ENCODE measurements around the gene EOMES.
A peak's percentile ranks its signal among the peaks of the same experiment; 100 is the strongest.

EOMES gene

DNA sequence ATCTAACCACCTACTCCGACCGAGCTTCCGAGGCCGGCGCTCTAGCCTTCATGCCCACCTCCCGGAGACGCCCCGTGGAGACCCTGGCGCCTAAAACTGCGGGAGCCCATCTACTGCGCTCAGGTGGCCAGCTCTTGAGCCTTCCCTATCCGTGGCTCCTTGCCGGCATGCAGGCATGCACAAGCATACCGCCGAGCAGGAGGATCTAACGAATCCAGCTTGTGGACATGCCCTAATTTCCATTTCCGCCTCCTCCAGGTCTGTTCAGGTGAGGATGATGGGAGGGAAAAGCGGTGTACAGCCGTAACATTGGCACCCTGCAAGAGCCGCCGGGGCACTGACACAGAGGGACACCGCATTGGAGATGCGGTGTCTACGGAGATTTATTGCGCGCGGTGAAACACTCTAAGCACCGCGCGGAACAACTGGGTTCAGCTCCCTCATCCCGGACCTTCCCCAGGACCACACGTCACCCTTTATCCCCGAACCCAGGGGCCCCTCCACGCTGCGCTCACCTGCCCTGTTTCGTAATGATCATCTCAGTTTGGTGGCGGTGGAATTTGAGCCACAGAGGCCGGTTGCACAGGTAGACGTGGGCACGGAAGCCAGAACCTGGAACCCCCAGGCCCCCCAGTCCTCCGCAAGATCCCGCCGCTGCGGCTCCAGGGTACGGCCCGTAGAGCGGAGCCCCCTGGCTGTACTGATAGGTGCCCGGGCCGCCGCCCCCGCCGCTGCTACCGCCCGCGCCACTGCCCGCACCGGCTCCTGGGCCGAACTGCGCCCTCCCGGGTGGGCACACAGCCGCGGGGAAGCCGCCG lies 1.0 kb downstream of the EOMES start:
- DNase-seq (ENCODE audit: low read depth, low spot score) = peak; percentile 39

DNA sequence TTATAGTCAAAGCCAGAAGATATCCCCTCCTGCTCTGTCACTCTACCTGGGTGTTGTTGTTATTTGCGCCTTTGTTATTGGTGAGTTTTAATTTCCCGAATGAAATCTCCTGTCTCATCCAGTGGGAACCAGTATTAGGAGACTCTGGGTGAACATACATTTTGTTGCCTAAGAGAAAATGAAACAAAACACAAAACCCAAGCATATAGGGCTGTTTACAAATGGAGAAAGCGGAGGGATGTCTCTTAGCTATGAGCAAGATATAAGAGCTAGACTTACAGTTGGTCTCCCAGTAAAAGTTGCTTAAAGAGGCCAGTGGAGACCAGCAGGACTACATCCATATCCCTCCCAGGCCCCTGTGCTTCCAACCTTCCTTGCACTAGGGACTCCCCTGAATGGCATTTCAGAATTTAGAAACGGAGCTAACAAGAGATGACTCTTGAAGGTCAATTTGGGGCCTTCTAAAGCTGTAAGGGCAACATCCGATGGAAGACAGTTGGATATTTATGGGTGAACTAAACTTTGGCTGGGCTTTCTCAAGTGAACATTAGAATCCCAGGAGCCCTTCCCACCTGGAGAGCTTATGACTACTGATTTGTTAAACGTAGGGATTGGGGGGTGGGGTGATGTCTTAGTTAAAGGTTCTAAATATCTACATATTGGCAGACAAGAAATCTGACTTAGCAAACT lies 2.7 kb downstream of the EOMES start:
- no peak for DNase-seq (ENCODE audit: low read depth, low spot score)

DNA sequence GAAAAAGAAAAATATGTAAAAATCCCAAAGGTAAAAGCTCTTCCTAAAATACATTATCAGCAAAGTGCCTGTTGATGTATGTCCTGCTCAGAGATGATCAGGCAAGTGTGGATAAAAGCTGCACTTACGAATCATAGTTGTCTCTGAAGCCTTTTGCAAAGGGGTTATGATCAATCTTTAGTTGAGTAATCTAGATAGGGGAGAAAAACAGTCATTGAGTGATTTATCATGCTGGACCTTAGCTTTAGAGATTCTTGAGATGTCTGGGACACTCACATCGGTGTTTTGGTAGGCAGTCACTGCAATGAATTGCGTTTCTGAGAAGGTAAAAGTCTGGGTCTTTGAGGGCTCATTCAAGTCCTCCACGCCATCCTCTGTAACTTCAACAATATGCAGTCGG lies 3.7 kb downstream of the EOMES start:
- no peak for DNase-seq (ENCODE audit: low read depth, low spot score)

DNA sequence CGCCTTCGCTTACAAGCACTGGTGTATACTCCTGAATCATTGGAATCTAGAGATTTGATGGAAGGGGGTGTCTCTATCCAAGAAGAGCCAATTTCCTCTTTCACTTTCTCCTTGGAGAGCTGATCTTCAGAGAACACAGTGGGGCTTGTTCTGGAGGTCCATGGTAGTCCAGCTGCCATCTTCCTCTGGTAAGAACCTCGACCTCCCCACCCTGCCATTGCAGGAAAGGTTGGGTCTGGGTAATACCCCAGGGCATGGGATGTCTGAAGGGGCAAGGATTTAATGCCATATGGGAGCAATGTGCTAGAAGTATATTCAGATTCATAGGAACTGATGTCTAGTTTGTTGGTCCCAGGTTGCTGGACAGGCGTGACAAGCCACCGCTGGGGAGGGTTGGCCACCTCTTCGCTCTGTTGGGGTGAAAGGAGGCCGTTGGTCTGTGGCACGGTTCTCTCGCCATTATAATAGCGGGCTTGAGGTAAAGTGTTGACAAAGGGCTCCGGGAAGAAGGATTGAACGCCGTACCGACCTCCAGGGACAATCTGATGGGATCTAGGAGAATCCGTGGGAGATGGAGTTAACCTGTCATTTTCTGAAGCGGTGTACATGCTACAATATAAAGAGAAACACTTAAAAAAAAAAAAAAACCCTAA lies 4.8 kb downstream of the EOMES start:
- no peak for DNase-seq (ENCODE audit: low read depth, low spot score)

DNA sequence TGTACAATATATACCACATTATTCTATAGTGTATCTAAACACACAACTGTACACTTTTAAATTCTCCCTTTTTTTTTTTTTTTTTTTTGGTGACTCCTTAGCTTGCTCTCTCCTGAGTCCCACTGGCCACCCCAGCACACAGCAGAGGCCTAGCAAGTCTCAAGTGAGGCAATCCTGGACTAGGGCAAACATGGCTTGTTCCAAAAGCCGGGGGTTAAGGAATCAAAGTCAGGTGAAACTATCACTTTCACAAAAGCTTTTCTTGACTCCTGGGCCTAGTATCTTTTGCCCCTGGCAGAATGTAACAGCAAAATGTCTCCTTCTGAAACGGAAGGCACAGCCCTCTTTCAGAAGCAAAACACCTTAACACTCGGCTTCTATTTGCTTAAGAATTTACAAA lies 5.8 kb downstream of the EOMES start:
- no peak for DNase-seq (ENCODE audit: low read depth, low spot score)

DNA sequence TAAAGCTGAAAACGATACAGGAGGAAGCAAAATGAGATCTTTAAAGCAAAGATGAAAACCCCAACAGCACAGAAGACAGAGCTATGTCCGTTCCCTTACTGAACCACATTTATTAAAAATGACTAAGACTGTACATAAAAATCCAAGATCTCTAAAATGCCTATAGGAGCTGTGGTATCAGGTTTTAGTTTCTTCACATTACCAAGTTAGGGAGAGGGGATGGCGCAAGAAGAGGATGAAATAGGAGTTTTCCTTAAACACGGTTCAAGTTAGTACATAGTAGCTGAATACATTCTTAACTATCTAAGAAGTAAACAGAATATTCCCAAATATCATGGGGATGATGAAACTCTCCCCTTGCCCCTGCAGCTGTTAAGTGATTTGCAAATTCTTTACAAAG lies 6.3 kb downstream of the EOMES start:
- DNase-seq (ENCODE audit: low read depth, low spot score) = no peak

DNA sequence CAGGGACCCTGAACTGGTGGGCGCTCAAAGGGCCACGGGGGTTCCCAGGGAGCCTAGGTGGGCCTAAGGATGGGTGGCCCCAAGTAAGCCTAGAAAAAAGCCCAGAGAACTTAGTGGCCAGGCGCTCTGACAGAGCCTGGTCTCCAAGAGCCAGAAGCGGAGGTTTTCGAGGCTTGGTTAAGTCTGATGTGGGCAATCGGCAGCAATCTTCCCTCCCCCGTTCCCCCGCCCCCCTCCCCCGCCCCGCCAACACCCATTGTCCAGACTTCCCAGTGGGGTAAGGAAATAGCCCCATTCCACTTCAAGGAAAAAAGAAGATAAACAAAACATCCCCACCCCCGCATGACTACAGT lies 6.7 kb downstream of the EOMES start:
- DNase-seq (ENCODE audit: low read depth, low spot score) = no peak

DNA sequence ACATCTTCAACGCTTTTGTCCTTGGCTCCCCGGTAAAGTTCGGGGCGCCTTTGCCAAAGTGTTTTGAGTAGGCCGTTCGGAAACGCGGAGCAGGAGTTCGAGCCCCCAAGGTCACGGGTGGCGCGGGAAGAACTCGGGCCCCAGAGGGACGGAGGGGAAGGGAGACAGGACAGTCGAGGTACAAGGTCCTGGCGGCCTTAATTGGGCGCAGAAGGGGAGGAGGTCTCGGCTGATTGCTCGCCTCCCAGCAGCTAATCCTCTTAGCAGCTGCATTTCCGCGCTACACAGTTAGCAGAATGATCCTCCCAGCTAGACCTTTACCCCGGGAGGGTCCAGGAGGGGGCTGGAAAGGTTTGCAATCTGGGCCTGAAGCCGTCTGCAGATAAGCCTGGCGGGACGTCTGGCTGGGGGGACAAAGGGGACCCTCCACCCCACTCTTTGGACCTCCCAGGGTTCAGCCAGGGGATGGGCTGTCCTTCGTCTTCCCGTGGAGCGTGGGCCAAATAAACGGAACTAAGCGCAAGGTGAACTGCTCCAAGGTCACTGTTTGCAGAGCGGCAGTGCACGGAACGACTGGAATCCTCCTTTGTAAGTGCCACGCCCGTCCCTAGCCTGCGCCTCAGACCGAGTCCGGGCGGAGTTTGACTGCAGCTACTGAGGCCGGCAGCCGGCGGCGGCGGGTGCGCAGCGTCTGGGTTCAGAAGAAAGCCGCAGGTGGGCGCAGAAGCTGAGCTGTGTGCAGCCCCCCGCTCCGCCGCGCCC lies 7.2 kb downstream of the EOMES start:
- peak; percentile 46 for DNase-seq (ENCODE audit: low read depth, low spot score)

DNA sequence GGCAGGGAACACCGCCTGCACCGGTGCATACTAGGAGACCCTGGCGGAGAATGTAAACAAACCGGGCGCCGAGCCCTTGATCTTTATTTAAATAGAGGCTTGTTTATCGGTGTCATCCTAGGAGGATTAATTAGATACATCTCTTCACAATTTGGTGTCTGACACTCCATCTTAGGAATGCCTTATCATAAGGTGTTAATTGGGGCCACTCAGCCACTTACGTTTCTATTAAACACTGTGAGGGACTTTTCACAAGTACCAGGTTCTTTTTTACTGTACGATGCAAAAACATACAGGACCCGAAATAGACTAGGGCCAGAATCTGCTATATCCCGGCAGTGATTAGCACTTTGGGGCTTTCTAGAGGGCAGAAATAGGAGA lies 8.0 kb downstream of the EOMES start:
- DNase-seq (ENCODE audit: low read depth, low spot score) = peak; percentile 19

DNA sequence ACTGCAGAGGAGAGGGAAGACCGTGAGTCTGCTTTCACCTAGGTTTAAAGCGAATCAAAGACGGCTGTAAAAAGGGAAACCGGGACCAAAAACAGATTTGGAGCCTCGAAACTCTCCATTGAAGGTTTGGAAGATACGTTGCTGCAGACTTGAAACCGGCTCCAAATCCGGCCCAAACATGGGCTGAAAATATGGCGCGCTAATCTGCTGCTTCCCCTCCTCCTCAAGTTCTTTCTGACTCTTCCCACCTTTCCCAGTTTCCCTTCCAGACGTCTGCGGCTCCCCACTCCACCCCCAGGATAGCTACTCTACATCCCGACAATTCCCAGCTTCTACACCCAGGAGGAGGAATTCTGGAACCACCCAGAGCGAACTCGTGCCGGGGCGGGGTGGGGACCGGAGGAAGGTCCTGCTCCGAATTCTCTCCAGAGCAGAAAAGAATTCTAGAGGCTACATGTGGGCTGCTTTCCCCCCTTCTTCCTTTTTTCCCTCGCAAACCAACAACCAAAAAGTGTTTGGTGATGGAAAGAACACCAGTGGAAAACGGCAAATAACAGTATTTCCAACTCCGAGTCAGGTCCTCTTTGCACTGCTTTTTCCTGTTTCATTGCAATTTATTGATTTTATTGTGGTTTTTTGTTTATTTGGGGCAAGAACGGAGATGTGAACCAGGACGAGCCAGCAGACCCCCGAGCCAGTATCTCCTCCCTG lies 8.5 kb downstream of the EOMES start:
- peak; percentile 32 for DNase-seq (ENCODE audit: low read depth, low spot score)

DNA sequence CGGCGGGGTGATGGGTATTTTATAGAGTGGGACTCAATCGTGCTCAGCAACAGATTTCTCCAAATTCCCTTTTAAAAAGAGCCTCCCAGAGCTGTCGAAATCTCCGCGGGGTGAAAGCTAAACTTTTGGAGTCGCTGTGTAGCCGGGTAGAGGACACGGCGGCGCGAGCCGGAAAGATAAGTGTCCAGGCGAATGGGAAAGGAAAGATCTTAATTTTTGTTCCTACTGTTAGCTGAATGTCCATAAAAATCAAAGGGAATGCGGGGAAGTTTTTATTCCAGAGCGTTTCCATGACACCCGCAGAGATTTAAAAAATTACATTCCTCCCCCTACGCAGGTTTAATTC lies 9.1 kb downstream of the EOMES start:
- no peak for DNase-seq (ENCODE audit: low read depth, low spot score)

DNA sequence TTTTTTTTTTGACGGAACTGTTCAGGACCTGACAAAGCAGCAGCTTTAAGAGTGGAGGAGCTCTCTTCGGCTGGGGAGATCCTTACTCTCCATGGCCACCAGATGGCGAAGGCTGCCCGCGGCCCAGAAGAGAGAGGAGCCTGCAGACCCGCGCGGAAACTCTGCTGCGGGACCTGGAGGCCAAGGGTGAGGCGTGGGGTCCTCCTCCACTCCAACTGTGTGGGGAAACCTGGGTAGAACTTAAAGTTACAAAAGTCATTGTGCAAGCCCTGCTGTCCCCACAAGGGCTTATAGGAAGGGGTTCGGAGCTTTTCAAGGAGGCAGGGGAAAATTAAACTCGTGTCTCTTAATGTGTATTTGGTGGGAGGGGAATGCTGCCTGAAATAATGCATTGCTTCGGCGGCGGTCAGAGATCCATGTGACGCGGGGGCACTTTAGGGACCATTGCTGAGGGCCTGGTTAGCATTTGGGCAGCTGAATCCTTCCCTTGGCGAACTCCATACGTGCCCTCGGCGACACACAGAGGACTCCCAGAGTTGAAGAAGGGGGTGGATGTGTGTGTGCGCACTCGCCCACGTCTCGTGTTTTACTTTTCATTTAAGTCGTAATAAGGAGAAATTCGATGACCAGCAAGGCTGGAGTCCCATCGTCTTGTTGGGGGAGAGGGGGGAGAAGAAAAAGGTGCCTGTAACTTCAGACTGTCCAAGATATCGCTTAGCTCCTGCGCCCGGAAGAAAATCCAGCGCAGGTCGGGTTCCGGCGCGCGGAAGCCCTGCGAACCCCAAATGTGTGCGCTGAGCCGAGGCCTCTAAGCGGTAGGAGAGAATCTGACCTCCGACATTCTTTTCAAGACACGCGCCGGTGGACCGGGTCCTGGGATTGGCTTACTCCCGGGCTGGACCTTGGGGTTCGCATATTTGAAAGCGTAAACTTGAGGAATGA lies 9.7 kb downstream of the EOMES start:
- peak; percentile 91 for DNase-seq (ENCODE audit: low read depth, low spot score)

DNA sequence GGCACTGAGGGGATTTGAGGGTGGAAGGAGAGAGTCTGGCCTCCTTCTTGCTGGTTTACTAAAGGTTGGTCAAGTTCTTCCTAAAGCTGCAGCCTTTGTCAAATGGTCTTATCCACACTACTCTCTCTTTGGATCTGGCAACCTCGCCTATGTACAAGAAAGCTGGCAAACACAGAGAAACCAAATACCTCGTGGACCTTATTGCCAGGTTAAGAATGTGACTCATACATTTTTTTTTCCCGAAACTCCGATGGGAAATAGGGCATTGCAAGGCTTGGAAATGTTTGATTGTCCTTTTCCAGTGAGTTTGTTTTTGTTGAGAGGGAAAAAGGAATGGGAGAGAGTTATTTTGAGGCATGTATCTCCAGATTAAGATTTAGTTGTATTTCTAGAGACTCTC lies 13.9 kb downstream of the EOMES start:
- peak; percentile 73 for DNase-seq (ENCODE audit: low read depth, low spot score)

DNA sequence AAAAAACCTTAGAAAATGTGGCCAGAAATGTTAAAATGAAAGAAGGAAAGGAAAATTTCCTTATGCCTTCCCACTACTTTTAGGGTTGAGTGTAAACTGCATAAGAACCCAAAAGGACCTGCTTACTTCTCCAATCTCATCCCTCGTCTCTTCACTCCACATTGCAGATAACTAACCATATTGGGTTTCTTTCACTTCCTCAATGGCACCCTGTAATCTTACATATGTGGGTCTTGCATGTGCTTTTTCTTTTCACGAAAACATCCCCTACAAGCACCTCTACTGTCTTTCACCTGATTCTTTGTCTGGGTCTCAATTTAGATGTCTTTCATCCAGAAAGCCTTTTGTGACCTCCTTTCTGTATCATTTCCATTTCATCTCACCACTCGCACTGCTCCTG lies 23.1 kb downstream of the EOMES start:
- DNase-seq (ENCODE audit: low read depth, low spot score) = no peak

DNA sequence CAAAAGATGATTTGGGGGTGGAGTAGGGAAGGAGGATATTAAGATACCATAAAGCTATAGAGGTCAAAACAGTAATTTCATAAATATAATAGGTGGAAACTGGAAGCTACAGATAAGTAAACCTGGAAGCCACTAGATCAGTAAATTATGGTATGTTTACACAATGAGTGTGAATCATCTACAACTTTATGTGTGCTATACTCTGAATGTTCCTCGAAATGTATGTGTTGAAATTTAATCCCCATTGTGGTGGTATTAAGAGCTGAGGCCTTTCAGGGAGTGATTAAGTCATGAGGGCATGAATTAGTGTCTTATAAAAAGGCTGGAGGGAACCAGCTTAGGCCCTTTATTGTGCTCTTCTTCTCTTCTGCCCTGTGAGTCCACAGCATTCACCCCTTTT lies 25.2 kb downstream of the EOMES start:
- DNase-seq (ENCODE audit: low read depth, low spot score) = no peak

DNA sequence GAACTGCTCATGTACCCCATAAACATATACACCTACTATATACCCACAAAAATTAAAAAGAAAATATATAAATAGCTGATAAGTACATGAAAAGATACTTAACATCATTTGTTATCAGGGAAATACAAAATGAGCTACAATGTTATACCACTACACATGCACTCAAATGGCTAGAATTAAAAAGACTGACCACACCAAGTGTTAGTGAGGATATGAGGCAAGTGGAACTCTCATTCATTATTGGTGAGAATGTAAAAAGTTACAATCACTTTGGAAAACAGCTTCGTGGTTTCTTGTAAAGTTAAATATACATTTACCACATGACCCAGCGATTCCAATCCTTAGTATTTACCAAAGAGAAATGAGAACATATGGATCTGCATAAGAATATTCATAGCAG lies 26.5 kb downstream of the EOMES start:
- no peak for DNase-seq (ENCODE audit: low read depth, low spot score)

DNA sequence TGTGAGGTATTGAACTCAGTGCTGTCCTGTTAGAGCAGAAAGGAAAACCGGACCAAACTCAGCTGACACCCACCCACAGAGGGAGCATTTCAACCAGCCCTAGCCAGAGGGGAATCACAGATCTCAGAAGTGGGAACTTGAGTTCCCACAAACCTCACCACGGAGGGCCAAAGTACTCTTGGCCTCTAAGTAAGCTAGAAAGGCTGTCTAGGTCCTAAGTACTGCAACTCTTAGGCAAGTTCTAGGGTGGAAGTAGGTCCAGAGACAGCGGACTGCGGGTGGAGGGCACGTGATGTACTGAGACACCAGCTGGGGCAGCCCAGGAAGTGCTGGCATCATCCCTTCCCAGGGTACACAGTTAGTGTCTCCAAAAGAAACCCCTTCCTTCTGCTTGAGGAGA lies 34.1 kb downstream of the EOMES start:
- no peak for DNase-seq (ENCODE audit: low read depth, low spot score)

DNA sequence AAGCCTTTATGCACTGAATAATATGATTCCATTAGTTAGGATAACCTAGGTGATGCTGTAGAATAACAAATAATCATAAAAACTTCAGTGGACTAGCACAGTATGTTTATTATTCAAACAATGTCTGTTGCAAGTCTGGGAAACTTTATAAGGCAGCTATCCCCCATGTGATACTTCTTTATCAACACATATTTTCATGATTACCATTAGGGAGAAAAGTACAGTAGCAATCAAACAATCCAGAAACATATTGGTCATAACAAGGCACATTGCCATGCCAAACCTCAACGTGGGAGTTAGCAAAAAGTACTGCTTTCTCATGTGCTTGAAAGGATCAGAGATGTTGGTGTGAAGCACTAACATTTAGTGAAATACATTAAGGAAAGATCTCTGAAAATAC lies 35.5 kb downstream of the EOMES start:
- DNase-seq (ENCODE audit: low read depth, low spot score) = peak; percentile 72

DNA sequence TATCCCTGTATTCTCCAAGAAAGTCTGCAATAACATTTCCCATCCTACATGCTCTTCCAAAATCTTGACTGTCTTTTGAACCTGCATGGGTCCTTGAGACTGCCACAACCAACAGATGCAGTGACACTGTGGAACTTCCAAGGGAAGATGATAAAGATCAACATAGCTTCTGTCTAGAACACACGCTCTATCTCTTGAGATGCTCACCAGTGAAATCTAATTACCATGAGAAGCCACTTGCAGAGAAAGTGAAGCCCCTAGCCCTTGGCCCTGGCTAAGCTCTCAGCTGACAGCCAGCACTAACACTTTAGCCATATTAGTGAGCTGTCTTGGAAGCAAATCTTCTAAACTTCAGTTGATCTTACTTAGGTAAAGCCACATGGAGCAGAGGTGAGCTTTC lies 36.6 kb downstream of the EOMES start:
- no peak for DNase-seq (ENCODE audit: low read depth, low spot score)

DNA sequence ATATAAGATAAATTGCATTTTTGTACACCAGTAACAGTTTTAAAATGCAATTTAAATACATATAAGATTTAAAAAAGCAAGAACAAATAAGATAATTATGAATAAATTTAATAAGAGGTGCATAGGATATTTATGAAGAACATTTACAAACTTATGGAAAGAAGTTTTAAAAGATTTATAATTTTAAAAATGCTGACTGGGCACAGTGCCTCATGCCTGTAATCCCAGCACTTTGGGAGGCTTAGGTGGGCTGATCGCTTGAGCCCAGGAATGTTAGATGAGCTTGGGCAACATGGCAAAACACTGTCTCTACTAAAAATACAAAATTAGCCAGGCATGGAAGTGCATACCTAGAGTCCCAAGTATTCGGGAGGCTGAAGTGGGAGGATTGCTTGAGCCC lies 37.8 kb downstream of the EOMES start:
- no peak for DNase-seq (ENCODE audit: low read depth, low spot score)

Data from astrocyte of the hippocampus (primary cell).